Stimulated activated CD8-positive, alpha-beta memory T cell treated with anti-CD3 and anti-CD28 coated beads, Interleukin-2, amount 100 ng/mL, for 1 hour (primary cell): ENCODE data around the gene TGFBI.

Experiments
- DNase-seq, 2 donors: peaks; one replicate each; pipeline ENCODE4 v3.0.0-alpha.2; 2020; ENCODE audit warnings: low read depth in 2 of 2

The TGFBI gene

GRCh38 chr5:136063778-136064465, 35.1 kb downstream of the TGFBI start:
- DNase-seq: no peak

DNA sequence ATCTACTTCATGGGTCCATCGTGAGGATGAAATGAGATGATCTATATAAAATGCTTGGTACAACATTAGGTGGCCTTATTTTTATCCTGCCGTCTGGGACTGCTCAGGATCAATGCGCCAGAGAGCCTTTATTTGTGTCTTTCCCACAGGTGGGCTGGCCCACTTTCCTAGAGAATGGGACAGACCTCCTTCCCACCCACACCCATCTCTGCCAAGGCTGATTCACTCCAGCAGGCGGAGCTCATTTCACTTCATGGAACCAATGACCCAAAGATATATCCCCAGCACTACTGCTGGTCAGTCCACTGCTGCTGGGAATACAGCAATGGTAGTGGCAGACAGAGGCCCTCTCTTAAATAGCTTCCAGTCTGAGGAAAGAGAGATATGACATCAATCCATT, 35.7 kb downstream of the TGFBI start:
- DNase-seq: no peak

DNA sequence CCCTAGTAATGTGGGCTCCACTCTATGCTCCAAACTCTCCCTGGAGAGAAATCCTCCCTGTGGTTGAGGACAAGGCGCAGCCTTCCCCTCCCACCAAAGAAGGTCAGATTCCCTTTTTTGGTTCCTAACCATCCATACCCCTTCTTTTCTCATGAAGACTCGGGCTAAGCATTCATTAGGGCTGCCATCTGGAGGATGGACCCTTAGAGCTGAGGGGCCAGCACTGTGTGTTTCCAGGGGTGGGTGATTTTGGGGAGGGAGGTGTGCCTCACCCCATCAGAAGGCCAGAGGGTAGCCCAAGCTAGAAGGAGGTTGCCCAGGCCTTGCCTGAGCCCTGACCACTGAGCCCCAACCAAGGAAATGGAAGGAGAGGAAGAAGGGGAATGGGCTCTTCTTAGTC, 36.8 kb downstream of the TGFBI start:
- no peak for DNase-seq

- DNase-seq: no peak
These were observed 38.0 kb downstream of the TGFBI start for GRCh38 chr5:136066661-136067271.

DNA sequence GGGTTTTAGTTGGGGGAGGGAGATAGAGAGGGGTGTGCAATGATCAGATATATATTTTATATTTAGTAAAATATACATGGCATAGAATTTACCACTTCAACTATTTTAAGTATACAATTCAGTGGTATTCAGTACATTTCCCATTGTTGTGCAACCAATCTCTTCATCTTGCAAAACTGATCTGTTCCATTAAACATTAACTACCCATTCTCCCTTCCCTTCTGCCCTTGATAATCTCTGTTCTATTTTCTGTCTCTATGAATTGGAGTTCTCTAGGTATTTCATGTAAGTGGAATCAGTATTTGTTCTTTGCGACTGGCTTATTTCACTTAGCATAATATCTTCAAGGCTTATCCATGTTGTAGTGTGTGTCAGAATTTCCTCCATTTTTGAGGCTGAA, 38.6 kb downstream of the TGFBI start:
- DNase-seq: no peak

GRCh38 chr5:136070486-136071285, 41.9 kb downstream of the TGFBI start:
- DNase-seq: no peak

DNA sequence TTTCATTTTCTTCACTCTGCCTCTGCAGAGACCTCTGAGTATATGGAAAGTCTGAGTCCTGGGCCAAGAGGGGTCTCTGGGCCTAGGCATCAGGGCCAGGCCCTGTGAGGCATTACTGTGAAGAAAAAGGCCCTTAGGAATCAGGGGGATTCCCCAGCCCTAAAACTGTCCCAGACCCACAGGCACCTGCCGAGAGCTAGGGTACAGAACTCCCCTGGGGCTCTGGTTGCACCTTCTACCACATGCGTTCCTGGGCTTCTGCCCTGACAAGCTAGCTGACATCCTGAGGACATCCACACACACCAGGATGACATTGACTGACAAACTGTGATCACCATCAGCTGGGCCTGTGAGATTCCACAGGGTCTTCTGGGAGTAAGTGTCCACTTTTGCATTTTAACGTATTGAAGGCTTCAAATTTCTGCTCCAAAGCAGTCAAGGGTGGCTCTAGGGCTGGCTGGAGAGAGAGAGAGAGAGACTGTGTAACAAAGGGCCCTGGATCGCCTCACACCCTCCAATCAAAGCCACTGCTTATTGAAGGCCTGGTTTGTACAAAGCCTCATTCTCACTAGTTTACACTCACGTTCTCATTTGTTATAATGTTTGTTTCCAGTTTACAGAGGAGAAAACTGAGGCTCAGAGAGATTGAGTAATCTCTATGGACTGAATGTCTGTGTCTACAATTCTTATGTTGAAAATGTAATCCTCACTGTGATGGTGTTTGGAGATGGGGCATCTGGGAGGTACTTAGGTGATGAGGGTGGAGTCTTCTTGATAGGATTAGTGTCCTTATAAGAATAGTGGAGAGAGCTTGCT, 45.1 kb downstream of the TGFBI start:
- no peak for DNase-seq

GRCh38 chr5:136075466-136075891, 46.7 kb downstream of the TGFBI start:
- DNase-seq: no peak

DNA sequence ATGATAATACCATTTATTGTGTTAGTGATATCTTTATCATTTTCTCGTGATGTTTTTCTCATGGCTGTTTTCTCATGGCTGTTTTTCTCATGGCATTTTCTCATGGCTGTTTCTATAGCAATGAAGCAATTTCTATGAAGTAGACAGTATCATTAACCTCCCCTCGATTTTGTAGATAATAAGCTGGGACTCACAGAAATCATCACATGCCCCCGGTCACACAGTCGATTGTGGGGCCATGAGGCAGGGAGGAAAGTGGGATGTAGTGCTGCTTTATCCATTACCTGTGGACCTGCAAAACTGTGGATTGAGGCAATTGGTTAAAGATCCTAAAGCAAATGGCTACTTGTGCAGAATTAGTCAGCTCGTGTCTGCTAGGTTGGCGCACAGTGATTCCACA, 47.3 kb downstream of the TGFBI start:
- DNase-seq: no peak

- no peak for DNase-seq
These were observed 48.2 kb downstream of the TGFBI start for GRCh38 chr5:136076881-136077445.

DNA sequence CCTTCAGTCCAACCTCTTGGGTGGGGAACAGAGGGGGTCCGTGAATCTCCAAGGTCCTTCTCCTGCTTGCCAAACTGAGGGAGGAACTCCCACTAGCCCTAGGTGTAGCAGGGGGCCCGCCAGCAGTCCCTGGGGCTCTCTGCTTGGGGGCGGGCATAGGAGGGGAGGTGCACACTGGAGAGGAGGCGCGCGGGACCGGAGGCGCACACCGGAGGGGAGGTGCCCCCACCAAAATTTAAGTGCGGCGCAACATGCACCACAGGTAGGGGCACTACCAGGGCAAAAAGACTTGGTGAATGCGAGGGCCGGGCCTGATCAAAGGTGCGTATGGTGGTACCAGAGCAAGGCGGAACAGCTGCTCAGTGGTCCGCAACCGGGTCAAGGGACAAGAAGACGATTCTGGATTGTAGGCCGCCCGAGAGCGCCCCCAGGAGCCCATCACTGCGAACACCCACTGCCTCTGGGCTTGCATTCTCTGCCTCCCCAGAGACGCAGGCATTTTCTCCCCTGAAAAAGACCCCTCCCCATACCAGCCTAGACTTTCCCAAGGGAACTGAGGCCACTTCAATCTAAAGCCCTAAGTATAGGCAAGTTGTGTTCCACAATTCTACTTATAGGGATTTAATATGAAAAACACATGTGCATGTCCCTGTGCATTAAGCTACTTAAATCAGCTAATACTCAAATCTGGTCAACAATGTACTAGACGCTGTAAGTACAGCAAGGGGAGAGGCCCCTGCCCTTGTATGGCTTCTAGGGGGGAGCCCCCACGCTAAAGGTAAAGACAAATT, 50.6 kb downstream of the TGFBI start:
- no peak for DNase-seq

DNA sequence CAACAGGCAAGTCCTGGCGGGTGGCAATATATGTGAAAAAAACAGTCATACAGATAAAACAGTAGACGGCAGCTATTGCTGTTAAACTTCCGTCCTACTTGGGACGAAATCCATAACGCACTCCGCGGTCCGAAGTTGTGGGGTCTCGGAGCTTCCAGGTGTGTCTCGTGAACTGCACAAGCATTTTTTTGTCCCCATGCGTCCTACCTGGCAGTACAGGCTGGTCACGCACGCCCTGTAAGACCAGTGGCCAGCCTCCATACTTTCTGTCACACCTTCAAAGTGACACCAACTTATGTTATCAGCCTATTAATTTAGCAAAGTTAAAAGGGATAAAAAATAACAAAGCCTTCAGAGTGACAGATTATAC, 51.3 kb downstream of the TGFBI start:
- no peak for DNase-seq

GRCh38 chr5:136080483-136081216, 51.9 kb downstream of the TGFBI start:
- DNase-seq: peak in 1 of 2 donors; percentile 18

GRCh38 chr5:136081217-136081591, 52.4 kb downstream of the TGFBI start:
- DNase-seq: no peak

GRCh38 chr5:136082390-136083193, 53.8 kb downstream of the TGFBI start:
- peak; percentile 10 to 24 for DNase-seq

GRCh38 chr5:136084698-136085097, 55.9 kb downstream of the TGFBI start:
- no peak for DNase-seq

DNA sequence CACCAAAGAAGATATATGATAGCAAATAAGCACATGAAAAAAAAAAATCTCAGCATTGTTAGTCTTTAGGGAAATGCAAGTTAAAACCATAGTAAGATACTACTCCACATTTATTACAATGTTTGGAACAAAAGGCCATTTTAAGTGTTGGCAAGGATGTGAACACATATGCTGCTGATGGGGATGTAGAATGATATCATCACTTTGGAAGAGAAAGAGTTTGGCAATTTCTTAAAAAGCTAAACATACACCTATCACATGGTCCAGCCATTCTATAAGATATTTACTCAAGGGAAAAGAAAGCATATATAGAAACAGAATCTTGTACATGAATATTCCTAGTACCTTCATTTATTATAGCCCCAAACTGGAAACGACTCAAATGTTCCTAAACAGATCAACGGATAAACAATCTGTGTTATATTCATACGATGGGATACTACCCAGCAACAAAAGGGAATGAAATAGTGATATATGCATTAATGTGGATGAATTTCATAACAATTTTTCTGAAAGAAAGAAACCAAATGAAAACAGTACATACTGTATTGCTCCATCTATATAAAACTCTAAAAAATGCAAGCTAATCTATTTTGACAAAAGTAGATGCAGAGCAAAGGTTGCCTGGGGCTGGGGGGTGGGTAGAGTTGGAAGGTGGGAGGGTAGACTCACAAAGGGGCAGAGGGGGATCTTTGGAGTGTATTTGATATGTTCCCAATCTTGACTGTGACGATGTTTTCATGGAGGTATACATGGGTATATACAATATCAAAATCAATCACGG, 58.2 kb downstream of the TGFBI start:
- DNase-seq: no peak
